Esophagus muscularis mucosa (tissue), 4 donors: ENCODE measurements around the gene WWOX. TPM values are rescaled to one million over a fixed set of nuclear protein-coding genes. Genes with fewer than 3 reads are reported as not detected.

ENCODE experiments used
- DNase-seq: peaks from one replicate; pipeline ENCODE4 v3.0.0-alpha.2; 2017; ENCODE audit errors: extremely low spot score
- H3K27ac ChIP-seq, 4 donors: fragments of 200-600 bp; sonication (generic); replicated peaks in 1 of 4; 1 replicate in 3 of 4; 2 replicates in 1 of 4; pipeline ENCODE4 v1.5.1; 2016 to 2019; ENCODE audit warnings: mild to moderate bottlenecking in 1 of 4
- H3K27me3 ChIP-seq, 4 donors: fragments of 200-600 bp; sonication (generic); one replicate each; pipeline versions ENCODE4 v1.5.1 to v1.6.0; 2016 to 2019
- H3K36me3 ChIP-seq, 4 donors: fragments of 200-600 bp; sonication (generic); one replicate each; pipeline ENCODE4 v1.5.1; 2016 to 2019
- H3K4me1 ChIP-seq, 4 donors: fragments of 200-600 bp; sonication (generic); one replicate each; pipeline ENCODE4 v1.5.1; 2016 to 2019
- H3K4me3 ChIP-seq, 4 donors: fragments of 200-600 bp; sonication (generic); 1 replicate in 2 of 4; 2 replicates in 2 of 4; pipeline ENCODE4 v1.5.1; 2016 to 2019; ENCODE audit warnings: mild to moderate bottlenecking in 4 of 4, moderate library complexity in 1 of 4
- H3K9me3 ChIP-seq, 4 donors: fragments of 200-600 bp; sonication (generic); 1 replicate in 3 of 4; 2 replicates in 1 of 4; pipeline ENCODE4 v1.5.1; 2016 to 2019
- CTCF ChIP-seq, 3 experiments: fragments of 200-600 bp in 2 of 3; fragments of 450-650 bp in 1 of 3; sonication (generic) in 2 of 3; IDR thresholded peaks; one replicate each; pipeline ENCODE4 v1.5.1; 2017 to 2019; ENCODE audit warnings: antibody characterized with exemption in 3 of 3, mild to moderate bottlenecking in 2 of 3, moderate library complexity in 1 of 3
- EP300 ChIP-seq: sonication (generic); formaldehyde crosslinking; IDR thresholded peaks from one replicate; pipeline ENCODE4 v1.6.1; 2017; ENCODE audit warnings: antibody characterized with exemption
- POLR2A ChIP-seq: fragments of 450-650 bp; IDR thresholded peaks from one replicate; pipeline ENCODE4 v1.6.1; 2017; ENCODE audit warnings: antibody characterized with exemption, moderate library complexity, mild to moderate bottlenecking, low read depth
- POLR2AphosphoS5 ChIP-seq, 2 donors: sonication (generic); formaldehyde crosslinking; IDR thresholded peaks; one replicate each; pipeline ENCODE4 v1.6.1; 2017; ENCODE audit warnings: antibody characterized with exemption in 2 of 2
- WGBS: methylation state at CpG from one replicate; pipeline ENCODE4 v1.1.5; 2018; 5-methylcytosine and 5-hydroxymethylcytosine counted together
- intact Hi-C: fragments of 100-400 bp; cut with DNase I; formaldehyde crosslinking; loops from one replicate; pipeline ENCODE4 v1.15.1; 2023
- total RNA-seq, 4 donors: library from RNA; depleted of rRNA; stranded (reverse); fragments of >200 nt; gene quantifications; one replicate each; pipeline versions ENCODE4 v1.1.0 to v1.2.1, GENCODE V29; 2016

The WWOX gene
- total RNA-seq, 4 donors from 2014 or later = 14.4 to 27.8 (median 15.4) TPM

- peaks cover 0 to 19% (median 12%) of the 10 kb centered on the region in 4 donors for H3K4me1 ChIP-seq
- 92% methylated on average over 6 of the region's 6 CpGs for WGBS
- no peak overlapping the region for H3K27ac ChIP-seq
- H3K4me3 ChIP-seq = no peak overlapping the region
- H3K36me3 ChIP-seq = no peaks in the 10 kb centered on the region
- no peaks in the 10 kb centered on the region for H3K9me3 ChIP-seq
- H3K27me3 ChIP-seq = no peaks in the 10 kb centered on the region
- TF ChIP-seq POLR2A (no peak), CTCF (IDR thresholded peaks at IDR 0.05) (no peak), POLR2AphosphoS5 (IDR thresholded peaks at IDR 0.05) (no peak), EP300 (no peak)
- intact Hi-C loops = no loop called here
- no peak for DNase-seq
These were observed 366.3 kb downstream of the WWOX start for GRCh38 chr16:78465730-78466129.

- WGBS = 94% methylated on average over 4 of the region's 4 CpGs
- H3K36me3 ChIP-seq = no peaks in the 10 kb centered on the region
- no peak for DNase-seq
These were observed 370.3 kb downstream of the WWOX start for GRCh38 chr16:78469787-78470186.

GRCh38 chr16:78473031-78473699 lies 373.7 kb downstream of the WWOX start:
- no peak for TF ChIP-seq CTCF (IDR thresholded peaks at IDR 0.05)
- TF ChIP-seq POLR2AphosphoS5 (IDR thresholded peaks at IDR 0.05) = no peak
- TF ChIP-seq EP300 = no peak
- TF ChIP-seq POLR2A = no peak
- H3K4me1 ChIP-seq = no peaks in the 10 kb centered on the region
- no peaks in the 10 kb centered on the region for H3K9me3 ChIP-seq
- H3K36me3 ChIP-seq = no peaks in the 10 kb centered on the region
- DNase-seq = no peak
- intact Hi-C loops = no loop called here
- no peaks in the 10 kb centered on the region for H3K27me3 ChIP-seq
- H3K27ac ChIP-seq = no peak overlapping the region
- WGBS = 88% methylated on average over 11 of the region's 11 CpGs
- H3K4me3 ChIP-seq = no peak overlapping the region

More at GRCh38 chr16:78469787-78470186, 370.3 kb downstream of the WWOX start:
- Histone ChIP-seq H3K4me3 (no peak overlapping the region), H3K4me1 (no peaks in the 10 kb centered on the region), H3K27me3 (no peaks in the 10 kb centered on the region), H3K9me3 (no peaks in the 10 kb centered on the region), H3K27ac (no peak overlapping the region)
- TF ChIP-seq EP300 (no peak), POLR2A (no peak), POLR2AphosphoS5 (IDR thresholded peaks at IDR 0.05) (no peak), CTCF (IDR thresholded peaks at IDR 0.05) (no peak)
- intact Hi-C loops = no loop called here

- Histone ChIP-seq H3K27ac (no peak overlapping the region), H3K9me3 (no peaks in the 10 kb centered on the region), H3K27me3 (no peaks in the 10 kb centered on the region), H3K4me1 (no peaks in the 10 kb centered on the region), H3K36me3 (no peaks in the 10 kb centered on the region), H3K4me3 (no peak overlapping the region)
- 93% methylated on average over 4 of the region's 4 CpGs for WGBS
- intact Hi-C loops = no loop called here
- DNase-seq = no peak
- no peak for TF ChIP-seq POLR2AphosphoS5 (IDR thresholded peaks at IDR 0.05)
- TF ChIP-seq CTCF (IDR thresholded peaks at IDR 0.05) = no peak
- TF ChIP-seq POLR2A = no peak
- TF ChIP-seq EP300 = no peak
These were observed 375.3 kb downstream of the WWOX start for GRCh38 chr16:78474762-78475161.

GRCh38 chr16:78476615-78477014 lies 377.2 kb downstream of the WWOX start:
- 81% methylated on average over 7 of the region's 7 CpGs for WGBS
- intact Hi-C loops = no loop called here
- Histone ChIP-seq H3K4me1 (no peaks in the 10 kb centered on the region), H3K4me3 (no peak overlapping the region), H3K27me3 (no peaks in the 10 kb centered on the region), H3K27ac (no peak overlapping the region), H3K9me3 (no peaks in the 10 kb centered on the region), H3K36me3 (no peaks in the 10 kb centered on the region)
- TF ChIP-seq CTCF (IDR thresholded peaks at IDR 0.05) (no peak), POLR2A (no peak), EP300 (no peak)
- no peak for DNase-seq
